BLaER1 treated with 17β-estradiol and CSF1 and Interleukin-3, amounts not matched to agents 10 nM and 100 nM (cell line): ENCODE measurements around the gene CFAP61.
A peak's percentile ranks its signal among the peaks of the same experiment; 100 is the strongest.

Source experiments
- H3K27ac ChIP-seq, 11 experiments: shearing (Covaris generic); formaldehyde crosslinking; 2 replicates each; pipeline ENCODE4 v1.8.1; 2022
- H3K27me3 ChIP-seq, 11 experiments: shearing (Covaris generic); formaldehyde crosslinking; 2 replicates each; pipeline ENCODE4 v1.8.1; 2022
- H3K36me3 ChIP-seq, 11 experiments: shearing (Covaris generic); formaldehyde crosslinking; 2 replicates each; pipeline ENCODE4 v1.8.1; 2022
- H3K4me1 ChIP-seq, 10 experiments: shearing (Covaris generic); formaldehyde crosslinking; 2 replicates each; pipeline ENCODE4 v1.8.1; 2022
- H3K4me2 ChIP-seq, 11 experiments: shearing (Covaris generic); formaldehyde crosslinking; 2 replicates each; pipeline ENCODE4 v1.8.1; 2022
- H3K4me3 ChIP-seq, 10 experiments: shearing (Covaris generic); formaldehyde crosslinking; 2 replicates each; pipeline ENCODE4 v1.8.1; 2022
- H3K9ac ChIP-seq, 11 experiments: shearing (Covaris generic); formaldehyde crosslinking; 2 replicates each; pipeline ENCODE4 v1.8.1; 2022
- H3K9me3 ChIP-seq, 11 experiments: shearing (Covaris generic); formaldehyde crosslinking; replicated peaks in 1 of 11; 2 replicates each; pipeline ENCODE4 v1.8.1; 2022
- H4K20me1 ChIP-seq, 11 experiments: shearing (Covaris generic); formaldehyde crosslinking; 2 replicates each; pipeline ENCODE4 v1.8.1; 2022
- Cebpa-rat ChIP-seq, 11 experiments: shearing (Covaris generic); IDR thresholded peaks; 2 replicates each; pipeline ENCODE4 v1.8.1; 2022

Gene CFAP61

DNA sequence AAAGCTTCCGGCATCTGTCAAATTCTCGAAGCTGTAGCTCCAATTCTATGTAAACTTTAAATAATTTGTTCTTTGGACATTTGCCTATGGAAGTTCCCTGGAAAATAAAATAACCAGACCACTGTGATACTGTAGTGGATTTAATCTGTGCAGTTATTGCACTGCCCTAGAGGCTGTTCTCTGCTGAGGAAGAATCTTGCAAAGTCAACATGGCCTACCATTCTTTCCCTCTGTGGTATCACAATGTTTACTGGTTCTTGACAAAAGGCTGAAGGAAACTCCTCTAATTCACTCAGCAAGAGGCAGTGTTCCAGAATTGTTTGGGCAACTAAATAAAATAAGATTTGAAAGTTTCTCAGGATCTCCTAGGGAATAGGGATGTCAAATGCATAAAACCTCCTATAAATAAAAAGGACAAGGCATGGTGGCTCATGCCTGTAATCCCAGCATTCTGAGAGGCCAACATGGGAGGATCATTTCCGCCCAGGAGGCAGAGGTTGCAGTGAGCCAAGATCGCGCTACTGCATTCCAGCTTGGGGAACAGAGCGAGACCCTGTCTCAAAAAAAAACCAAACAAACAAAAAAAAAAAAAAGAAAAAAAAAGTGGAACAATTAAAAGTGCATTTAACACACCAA lies 12.5 kb upstream of the CFAP61 start:
- H3K9ac ChIP-seq: no peak overlapping the region
- no peak overlapping the region for H3K27ac ChIP-seq
- peaks cover 0 to 16% (median 0%) of the 10 kb centered on the region in 10 experiments; a peak in 4 of 20 replicates for H3K4me1 ChIP-seq
- H3K9me3 ChIP-seq: no peaks in the 10 kb centered on the region
- H3K36me3 ChIP-seq: peaks cover 99 to 100% (median 100%) of the 10 kb centered on the region in 11 experiments
- no peak overlapping the region for H3K4me3 ChIP-seq
- no peak for TF ChIP-seq Cebpa-rat (IDR thresholded peaks at IDR 0.05)
- H3K27me3 ChIP-seq: no peaks in the 10 kb centered on the region
- H3K4me2 ChIP-seq: no peak overlapping the region
- peaks cover 6 to 53% (median 28%) of the 10 kb centered on the region in 11 experiments; a peak in 15 of 22 replicates for H4K20me1 ChIP-seq

DNA sequence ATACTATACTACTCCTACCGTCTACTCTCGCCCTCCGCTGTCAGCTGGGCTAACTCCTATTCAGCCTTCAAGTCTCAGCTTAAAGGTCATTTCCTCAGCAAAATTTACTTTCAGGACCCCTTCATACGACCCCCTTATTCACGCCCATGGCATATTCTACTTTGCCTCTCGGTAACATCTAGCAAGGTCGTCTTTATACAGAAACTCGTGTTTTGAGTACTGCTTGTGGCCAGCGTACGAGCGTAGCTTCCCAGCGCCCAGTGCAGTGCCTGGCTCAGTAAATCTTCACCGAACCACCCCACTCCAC lies 612 bp upstream of the CFAP61 start:
- H3K4me2 ChIP-seq: peak overlapping the region; percentile 80 to 98 (median 90)
- peak overlapping the region; percentile 79 to 91 (median 86) for H3K27ac ChIP-seq
- no peaks in the 10 kb centered on the region for H3K27me3 ChIP-seq
- peak overlapping the region; percentile 86 to 92 (median 90) for H3K9ac ChIP-seq
- peaks cover 19 to 30% (median 29%) of the 10 kb centered on the region in 10 experiments for H3K4me1 ChIP-seq
- peak overlapping the region; percentile 86 to 98 (median 93) for H3K4me3 ChIP-seq
- TF ChIP-seq Cebpa-rat (IDR thresholded peaks at IDR 0.05): no peak
- H4K20me1 ChIP-seq: peaks cover 0 to 21% (median 3%) of the 10 kb centered on the region in 11 experiments; a peak in 5 of 22 replicates
- no peaks in the 10 kb centered on the region for H3K9me3 ChIP-seq
- H3K36me3 ChIP-seq: peaks cover 38 to 43% (median 41%) of the 10 kb centered on the region in 11 experiments

DNA sequence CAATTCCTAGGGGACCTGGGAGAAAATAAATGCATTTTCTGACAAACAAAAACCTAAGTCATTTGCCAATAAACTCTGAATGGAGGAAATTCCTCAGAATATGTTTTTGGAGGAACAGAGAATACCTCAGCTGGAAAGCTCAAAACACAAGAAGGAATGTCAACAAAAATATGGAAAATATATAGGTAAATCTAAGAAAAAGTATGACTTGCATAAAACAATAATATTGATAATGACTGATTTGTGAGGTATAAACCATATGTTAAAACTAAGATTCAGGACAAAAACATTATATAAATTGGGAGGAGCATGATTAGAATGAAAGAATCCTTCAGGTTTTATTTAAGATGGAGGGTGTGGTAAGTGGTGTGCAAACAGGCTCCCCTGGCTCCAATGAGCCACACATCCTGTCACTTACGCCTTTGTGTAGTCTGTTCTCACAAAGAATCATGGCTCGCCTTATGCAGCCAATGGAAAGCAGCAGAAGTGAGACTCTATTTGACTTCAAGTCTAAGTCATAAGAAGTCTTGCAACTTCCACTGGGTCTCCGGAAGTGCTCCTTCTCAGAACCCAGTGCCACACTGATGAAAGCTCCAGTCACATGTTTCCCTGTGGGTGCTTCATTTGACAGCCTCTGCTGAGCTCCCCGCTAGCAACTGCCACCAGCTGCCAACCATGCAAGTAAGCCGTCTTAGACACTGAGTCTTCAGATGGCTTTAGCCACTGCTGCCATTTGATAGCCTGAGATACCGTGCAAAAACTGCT lies 8.1 kb downstream of the CFAP61 start:
- H3K9ac ChIP-seq: no peak overlapping the region
- H3K27ac ChIP-seq: no peak overlapping the region
- no peak overlapping the region for H3K4me3 ChIP-seq

DNA sequence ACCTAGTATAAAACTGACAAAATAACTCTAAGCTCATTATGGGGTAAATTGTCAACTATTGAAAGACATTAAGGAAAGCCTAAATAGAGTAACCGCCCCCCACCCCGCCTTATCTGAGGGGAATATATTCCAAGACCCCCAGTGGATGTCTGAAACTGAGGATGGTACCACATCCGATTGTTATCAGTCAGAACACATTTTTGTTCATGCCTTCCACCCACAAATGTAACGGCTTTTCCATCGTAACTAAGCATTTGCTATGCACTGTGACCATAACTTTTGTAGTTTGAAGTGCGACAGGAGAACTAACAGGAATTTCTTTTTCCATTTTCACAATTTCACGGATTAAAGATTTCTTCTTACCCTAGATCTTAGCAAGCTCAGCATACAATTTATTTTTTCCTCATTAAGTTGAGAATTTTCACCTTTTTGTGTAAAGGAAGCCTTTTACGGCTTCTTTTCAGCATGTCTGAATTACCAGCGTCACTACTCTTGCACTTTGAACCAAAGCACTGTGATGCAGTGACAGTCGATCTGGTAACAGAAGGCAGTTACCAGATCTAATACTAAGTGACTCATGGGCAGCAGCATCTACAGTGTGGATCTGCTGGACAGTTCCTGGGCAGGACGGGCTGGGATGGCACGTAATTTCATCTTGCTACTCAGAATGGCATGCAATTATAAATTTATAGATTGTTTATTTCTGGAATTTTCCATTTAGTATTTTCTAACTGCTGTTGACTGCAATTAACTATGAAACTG lies 11.8 kb downstream of the CFAP61 start:
- Histone ChIP-seq H3K27me3 (no peaks in the 10 kb centered on the region), H3K4me3 (no peak overlapping the region), H3K36me3 (no peaks in the 10 kb centered on the region), H3K27ac (no peak overlapping the region), H3K4me1 (peaks cover 0 to 17% (median 8%) of the 10 kb centered on the region in 10 experiments; a peak in 10 of 20 replicates), H4K20me1 (no peaks in the 10 kb centered on the region), H3K4me2 (0 out of 22 replicates have a peak overlapping the region, but pooled peaks of 1 of the 11 experiments have one; percentile 18), H3K9ac (no peak overlapping the region), H3K9me3 (peaks cover 0 to 10% (median 9%) of the 10 kb centered on the region in 11 experiments; a peak in 12 of 22 replicates)
- no peak for TF ChIP-seq Cebpa-rat (IDR thresholded peaks at IDR 0.05)

More for the DNA sequence above, 8.1 kb downstream of the CFAP61 start:
- no peak for TF ChIP-seq Cebpa-rat (IDR thresholded peaks at IDR 0.05)
- H3K4me1 ChIP-seq: peaks cover 13 to 34% (median 23%) of the 10 kb centered on the region in 10 experiments
- peaks cover 0 to 10% (median 9%) of the 10 kb centered on the region in 11 experiments; a peak in 12 of 22 replicates for H3K9me3 ChIP-seq
- no peaks in the 10 kb centered on the region for H4K20me1 ChIP-seq
- H3K4me2 ChIP-seq: no peak overlapping the region
- H3K27me3 ChIP-seq: no peaks in the 10 kb centered on the region
- no peaks in the 10 kb centered on the region for H3K36me3 ChIP-seq

DNA sequence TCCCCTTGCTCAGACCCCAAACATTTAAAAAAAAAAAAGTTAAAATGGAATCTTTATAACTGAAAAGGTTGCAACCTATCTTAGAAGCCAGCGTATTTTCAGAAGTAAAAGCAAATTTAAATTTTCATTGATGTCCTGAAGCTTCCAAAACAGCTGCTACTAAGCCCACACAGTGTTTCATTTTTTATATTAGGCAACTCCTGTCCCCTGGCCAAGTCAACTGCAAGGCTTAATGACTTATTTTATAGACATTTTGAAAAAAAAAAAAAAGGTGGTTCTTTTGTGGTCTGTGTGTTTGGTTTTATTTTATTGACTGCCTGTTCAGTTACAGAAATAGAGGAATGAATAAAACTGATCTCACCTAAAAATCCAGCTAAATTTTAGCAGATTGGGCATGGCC lies 13.0 kb downstream of the CFAP61 start:
- Histone ChIP-seq H3K27ac (no peak overlapping the region), H4K20me1 (no peaks in the 10 kb centered on the region), H3K4me3 (no peak overlapping the region), H3K4me2 (peak overlapping the region in 7 of 11 experiments; percentile 6 to 38 (median 25); a peak in 9 of 22 replicates), H3K9ac (no peak overlapping the region), H3K4me1 (peaks cover 0 to 17% (median 8%) of the 10 kb centered on the region in 10 experiments; a peak in 10 of 20 replicates), H3K36me3 (no peaks in the 10 kb centered on the region), H3K27me3 (no peaks in the 10 kb centered on the region), H3K9me3 (peaks cover 0 to 10% (median 9%) of the 10 kb centered on the region in 11 experiments; a peak in 12 of 22 replicates)
- TF ChIP-seq Cebpa-rat (IDR thresholded peaks at IDR 0.05): no peak

DNA sequence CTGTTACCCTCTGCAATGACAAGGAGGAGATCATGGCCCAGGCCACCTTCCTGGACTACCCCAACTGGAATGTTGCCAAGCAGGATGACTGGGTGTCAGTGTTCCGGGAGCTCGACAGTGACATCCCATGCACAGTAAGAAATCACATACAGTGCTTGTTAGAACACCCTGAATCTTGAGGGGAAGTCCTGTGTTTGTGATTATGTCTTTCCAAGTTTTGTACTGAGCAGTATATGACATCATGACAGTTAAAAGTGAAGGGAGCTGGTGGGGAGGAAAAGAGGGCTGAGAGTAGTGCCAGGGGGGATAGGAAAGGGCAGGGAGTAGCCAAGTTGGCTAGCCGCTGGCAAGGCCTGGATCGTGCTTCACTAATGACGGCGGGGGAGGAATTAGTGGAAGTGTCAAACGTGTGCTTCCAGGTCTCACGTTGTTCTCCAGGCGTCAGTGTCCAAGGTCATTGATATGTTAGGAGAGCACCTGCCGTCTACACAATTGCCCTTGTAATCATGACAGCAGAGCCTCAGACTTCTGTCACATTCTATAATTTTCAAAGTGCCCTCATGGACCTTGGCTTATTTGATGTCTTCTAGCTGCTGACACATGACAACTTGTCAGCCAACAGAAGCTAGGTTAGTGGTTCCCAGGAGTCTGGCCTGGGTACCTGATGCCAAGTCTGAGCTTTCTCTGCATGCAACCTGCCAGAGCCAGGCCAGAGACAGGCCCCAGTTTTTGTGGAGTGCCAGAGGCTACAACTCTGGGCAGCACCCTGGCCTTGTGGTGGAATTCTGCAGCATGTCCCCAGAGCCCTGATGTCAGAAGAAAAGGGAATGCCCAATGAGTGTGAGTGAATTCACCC lies 18.8 kb downstream of the CFAP61 start:
- Histone ChIP-seq H3K4me1 (peaks cover 0 to 6% (median 3%) of the 10 kb centered on the region in 10 experiments; a peak in 12 of 20 replicates), H3K27me3 (no peaks in the 10 kb centered on the region)

DNA sequence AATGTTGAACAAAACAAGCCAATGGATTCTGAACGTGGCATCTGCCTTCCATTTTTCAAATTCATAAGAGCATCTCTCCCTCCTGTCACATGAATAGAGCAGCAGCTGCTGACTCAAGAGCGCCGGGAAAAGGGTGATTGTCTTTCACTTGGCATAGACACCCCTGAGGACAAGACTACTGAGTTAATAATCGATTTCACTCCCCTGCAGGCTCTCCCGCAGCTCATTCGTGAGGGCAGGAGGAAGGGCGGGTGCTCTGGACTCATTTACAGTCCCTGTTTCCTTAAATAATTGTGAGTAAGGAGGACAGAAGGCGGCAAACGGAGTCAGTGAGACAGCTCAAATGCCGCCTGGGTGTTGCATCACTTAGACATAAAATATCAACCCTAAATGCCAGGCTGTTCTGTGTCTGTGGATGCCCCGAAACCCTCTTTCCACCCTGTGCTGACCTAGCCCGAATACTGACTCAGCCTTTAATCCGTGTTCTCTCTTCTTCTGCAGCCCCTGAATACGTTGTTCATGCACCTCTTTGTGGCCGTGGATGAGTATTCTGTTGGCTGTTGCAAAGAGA lies 21.6 kb downstream of the CFAP61 start:
- Histone ChIP-seq H3K4me3 (no peak overlapping the region), H3K36me3 (no peaks in the 10 kb centered on the region), H3K27me3 (no peaks in the 10 kb centered on the region), H3K9me3 (no peaks in the 10 kb centered on the region), H3K4me1 (peaks cover 0 to 11% (median 7%) of the 10 kb centered on the region in 10 experiments; a peak in 12 of 20 replicates), H4K20me1 (no peaks in the 10 kb centered on the region), H3K4me2 (no peak overlapping the region), H3K27ac (no peak overlapping the region), H3K9ac (no peak overlapping the region)
- no peak for TF ChIP-seq Cebpa-rat (IDR thresholded peaks at IDR 0.05)

More for the DNA sequence above, 18.8 kb downstream of the CFAP61 start:
- no peak for TF ChIP-seq Cebpa-rat (IDR thresholded peaks at IDR 0.05)
- no peaks in the 10 kb centered on the region for H3K9me3 ChIP-seq
- no peaks in the 10 kb centered on the region for H4K20me1 ChIP-seq
- H3K27ac ChIP-seq: no peak overlapping the region
- H3K36me3 ChIP-seq: no peaks in the 10 kb centered on the region
- H3K4me3 ChIP-seq: no peak overlapping the region
- H3K9ac ChIP-seq: no peak overlapping the region
- no peak overlapping the region for H3K4me2 ChIP-seq

DNA sequence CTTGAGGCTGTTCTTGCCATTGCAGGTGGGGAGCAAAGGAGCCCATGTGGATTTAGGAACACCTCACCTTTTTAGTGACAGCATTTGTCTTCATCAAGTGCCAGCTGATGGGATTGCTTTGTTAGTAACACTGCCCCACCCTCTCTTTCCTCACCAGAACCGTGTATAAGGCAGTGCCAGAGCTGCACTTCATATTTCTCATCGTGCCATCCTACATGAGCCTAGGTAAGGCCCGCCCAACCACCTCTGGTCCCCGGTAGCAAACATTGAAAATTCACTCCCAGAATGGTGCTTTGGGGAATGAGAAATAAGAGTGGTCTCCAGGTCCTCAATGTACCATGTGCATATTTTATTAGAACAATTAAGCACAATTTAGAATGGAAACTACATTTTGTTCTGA lies 22.7 kb downstream of the CFAP61 start:
- no peak for TF ChIP-seq Cebpa-rat (IDR thresholded peaks at IDR 0.05)

More for the DNA sequence above, 22.7 kb downstream of the CFAP61 start:
- Histone ChIP-seq H3K27me3 (no peaks in the 10 kb centered on the region), H3K9ac (no peak overlapping the region), H3K4me2 (no peak overlapping the region), H3K4me3 (no peak overlapping the region), H3K4me1 (peaks cover 0 to 11% (median 7%) of the 10 kb centered on the region in 10 experiments; a peak in 12 of 20 replicates), H3K9me3 (no peaks in the 10 kb centered on the region), H3K27ac (no peak overlapping the region), H3K36me3 (no peaks in the 10 kb centered on the region), H4K20me1 (no peaks in the 10 kb centered on the region)
